K562 (cell line): ENCODE measurements around the gene CCDC93. TPM values are rescaled to one million over a fixed set of nuclear protein-coding genes. Genes with fewer than 3 reads are reported as not detected.

Source experiments
- ATAC-seq: fragments of 200-7000 bp; cut with Tn5 transposase; 3 replicates; pipeline ENCODE4 v1.9.1; 2020; ENCODE audit warnings: moderate library complexity
- BruUV-seq: library from RNA; stranded (reverse); fragments of 400-500 nt; replicated peaks from 2 replicates; lab custom pipeline; 2021; lab: Mats Ljungman, UMichigan
- CTCF ChIA-PET: fragments of 300-600 bp; formaldehyde crosslinking; extraction: SDS; loops from one replicate; lab custom pipeline; 2021; ENCODE audit warnings: low intra/inter-chr PET ratio; lab: Yijun Ruan, JAX
- POLR2A ChIA-PET: fragments of 300-600, 350-650 bp; sonication (Branson Sonifier 250); formaldehyde crosslinking; extraction: SDS; loops from one replicate; lab custom pipeline; 2021; ENCODE audit warnings: antibody characterized with exemption, inconsistent platforms; lab: Yijun Ruan, JAX
- DNase-seq, 4 experiments: peaks; one replicate each; pipeline versions ENCODE4 v3.0.0 to v3.0.0-alpha.2; 2011 to 2018; ENCODE audit warnings: low spot score in 3 of 4, mixed read lengths in 3 of 4; ENCODE audit errors: extremely low read depth in 1 of 4
- FAIRE-seq: peaks from 2 replicates; lab custom pipeline; 2011; peaks lifted over from hg19 to GRCh38; lab: Jason Lieb, UNC
- H2AFZ ChIP-seq: 2 replicates; pipeline ENCODE4 v1.6.0; 2011; ENCODE audit warnings: low read depth, low read length, control low read depth, inconsistent platforms
- H3K27ac ChIP-seq: fragments of 200-600 bp; 3 replicates; pipeline ENCODE4 v1.8.0; 2011; ENCODE audit warnings: low read depth, mild to moderate bottlenecking, control low read depth, inconsistent platforms, low read length, moderate library complexity, mixed read lengths; ENCODE audit errors: extremely low read depth
- H3K27me3 ChIP-seq, 2 experiments: fragments of 300-600 bp in 1 of 2; 2 replicates in 1 of 2; 3 replicates in 1 of 2; pipeline versions ENCODE4 v1.6.0 to v1.8.0; 2011; ENCODE audit warnings: inconsistent platforms in 2 of 2, low read length in 2 of 2, mild to moderate bottlenecking in 1 of 2, mixed read lengths in 1 of 2, moderate library complexity in 1 of 2; ENCODE audit not compliant: control insufficient read depth in 2 of 2, insufficient read depth in 2 of 2
- H3K36me3 ChIP-seq: fragments of 300-600 bp; 3 replicates; pipeline ENCODE4 v1.8.0; 2011; ENCODE audit warnings: mild to moderate bottlenecking, low read length, inconsistent platforms; ENCODE audit not compliant: control insufficient read depth, insufficient read depth
- H3K4me1 ChIP-seq, 2 experiments: fragments of 200-600 bp in 1 of 2; replicated peaks in 1 of 2; 2 replicates in 1 of 2; 3 replicates in 1 of 2; pipeline versions ENCODE4 v1.5.1 to v1.8.0; 2011; ENCODE audit warnings: inconsistent platforms in 2 of 2, low read length in 2 of 2, mild to moderate bottlenecking in 1 of 2, mixed read lengths in 1 of 2, moderate library complexity in 1 of 2; ENCODE audit not compliant: control insufficient read depth in 2 of 2, insufficient read depth in 2 of 2
- H3K4me2 ChIP-seq: 2 replicates; pipeline ENCODE4 v1.6.1; 2011; ENCODE audit warnings: low read length, control low read depth, inconsistent platforms, mixed read lengths; ENCODE audit not compliant: insufficient read depth
- H3K4me3 ChIP-seq: fragments of 200-600 bp; sonication (generic), shearing (Covaris generic); 2 replicates; pipeline ENCODE4 v1.5.1; 2016; ENCODE audit warnings: control low read depth, inconsistent platforms
- H3K79me2 ChIP-seq: fragments of 200-600 bp; 3 replicates; pipeline ENCODE4 v1.8.0; 2011; ENCODE audit warnings: low read length, inconsistent platforms; ENCODE audit not compliant: control insufficient read depth, insufficient read depth
- H3K9ac ChIP-seq, 2 experiments: 2 replicates each; pipeline versions ENCODE4 v1.6.0 to v1.6.1; 2011; ENCODE audit warnings: low read depth in 2 of 2, low read length in 2 of 2, control low read depth in 1 of 2, inconsistent platforms in 1 of 2, mild to moderate bottlenecking in 1 of 2, mixed read lengths in 1 of 2; ENCODE audit not compliant: insufficient read depth in 1 of 2
- H3K9me1 ChIP-seq: one replicate; pipeline ENCODE4 v1.6.0; 2011; ENCODE audit warnings: inconsistent platforms, mild to moderate bottlenecking, low read length, moderate library complexity; ENCODE audit not compliant: control insufficient read depth, insufficient read depth
- H3K9me3 ChIP-seq: replicated peaks from 2 replicates; pipeline ENCODE4 v1.5.1; 2011; ENCODE audit warnings: low read depth, low read length, inconsistent platforms; ENCODE audit not compliant: control insufficient read depth, insufficient read depth
- H4K20me1 ChIP-seq: replicated peaks from 2 replicates; pipeline ENCODE4 v1.6.1; 2011; ENCODE audit warnings: low read length, inconsistent platforms, mixed read lengths; ENCODE audit not compliant: control insufficient read depth, insufficient read depth
- ESRRA ChIP-seq: fragments of 450-650 bp; IDR thresholded peaks from 2 replicates; pipeline ENCODE4 v1.6.1; 2014; ENCODE audit warnings: low read depth, mild to moderate bottlenecking, moderate library complexity, borderline replicate concordance
- MAFG ChIP-seq: fragments of 450-650 bp; conservative IDR thresholded peaks from 2 replicates; pipeline ENCODE4 v1.6.1; 2016; ENCODE audit warnings: missing genetic modification characterization, missing compliant biosample characterization
- NBN ChIP-seq: fragments of 450-650 bp; IDR thresholded peaks from 2 replicates; pipeline ENCODE4 v1.6.1; 2016; ENCODE audit warnings: low read depth, mild to moderate bottlenecking
- SMAD3 ChIP-seq: fragments of 450-650 bp; formaldehyde crosslinking; conservative IDR thresholded peaks from 2 replicates; pipeline ENCODE4 v1.4.0; 2020; ENCODE audit warnings: mild to moderate bottlenecking
- STAT6 ChIP-seq: sonication (generic); formaldehyde crosslinking; IDR thresholded peaks from 2 replicates; pipeline ENCODE4 v1.8.1; 2023; ENCODE audit warnings: mild to moderate bottlenecking, missing genetic modification reagents
- TCF7 ChIP-seq: sonication (generic); IDR thresholded peaks from 2 replicates; pipeline ENCODE4 v1.6.1; 2016; ENCODE audit warnings: antibody characterized with exemption, borderline replicate concordance
- TSHZ1 ChIP-seq: fragments of 250-450 bp; sonication (Bioruptor Pico); IDR thresholded peaks from 2 replicates; pipeline ENCODE4 v1.4.0; 2020; ENCODE audit warnings: mild to moderate bottlenecking, moderate library complexity
- ZNF830 ChIP-seq: fragments of 250-450 bp; sonication (Bioruptor Pico); IDR thresholded peaks from 2 replicates; pipeline ENCODE4 v1.5.0; 2021; ENCODE audit warnings: mild to moderate bottlenecking
- WGBS: fragments of 100-300 bp; shearing (Covaris generic); methylation state at CpG from one replicate; pipeline ENCODE4 v1.1.6; 2016; ENCODE audit warnings: low coverage, mixed read lengths; ENCODE audit not compliant: insufficient coverage; ENCODE audit errors: missing lambda C conversion rate; 5-methylcytosine and 5-hydroxymethylcytosine counted together
- in situ Hi-C: fragments of 300-500 bp; cut with MboI; formaldehyde crosslinking; loops from 4 replicates; pipeline ENCODE4 v1.15.0; 2018; ENCODE audit warnings: inconsistent platforms, mixed read lengths
- intact Hi-C: fragments of 100-400 bp; cut with micrococcal nuclease; formaldehyde crosslinking; loops from 2 replicates; pipeline ENCODE4 v1.14.2; 2022
- polyA plus RNA-seq, 8 experiments: library from polyadenylated mRNA; depleted of rRNA in 4 of 8; stranded (reverse) in 5 of 8; unstranded in 3 of 8; fragments of >200 nt; fragmentation: Nextera tagmentation in 2 of 8; fragmentation: Illumina TruSeq in 1 of 8; extraction: Ambion mirVana in 2 of 8; extraction: Trizol in 1 of 8; gene quantifications; 2 replicates each; pipeline versions ENCODE4 v1.2.1 to v1.2.3, GENCODE V29; 2011 to 2014; ENCODE audit warnings: inconsistent platforms in 1 of 8, missing spikeins in 1 of 8
- total RNA-seq, 7 experiments: library from RNA; depleted of rRNA in 6 of 7; stranded (reverse); fragments of >200 nt in 6 of 7; fragmentation: Illumina TruSeq in 2 of 7; extraction: Trizol in 2 of 7; gene quantifications; 2 replicates each; pipeline versions ENCODE4 v1.2.1 to v1.2.3, GENCODE V29; 2011 to 2021; ENCODE audit warnings: low replicate concordance in 1 of 7
- TF ChIP-seq, protein P1 (sequence below): fragments of 200-800 bp; sonication (Bioruptor generic); IDR thresholded peaks from 2 replicates; pipeline ENCODE4 v1.6.1; 2017; ENCODE audit warnings: missing genetic modification characterization, missing compliant biosample characterization

The CCDC93 gene
- total and polyA plus RNA-seq, 9 of the 15 experiments (the other 6 are each of a cell fraction or from before 2014, with no cell fraction given), result 3.3 to 19.3 (median 12.4) TPM

DNA sequence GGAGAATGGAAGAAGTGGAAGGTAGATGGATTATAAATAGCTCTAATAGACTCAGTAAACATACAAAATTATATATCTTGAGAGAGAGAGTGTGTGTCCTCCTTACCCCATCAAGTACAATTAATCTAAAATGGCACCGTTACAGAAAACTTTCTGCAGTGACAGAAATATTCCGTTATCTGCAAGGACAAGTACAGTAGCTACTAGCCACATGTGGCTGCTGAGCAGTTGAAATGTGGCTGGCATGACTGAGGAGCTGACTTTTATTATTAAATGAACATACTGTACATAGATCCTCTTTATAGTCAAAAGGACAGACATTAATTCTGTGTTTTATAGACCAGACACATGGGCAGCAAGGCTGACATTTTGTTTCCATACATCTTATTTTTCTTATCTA lies 7.0 kb downstream of the CCDC93 start:
- FAIRE-seq, result no peak
- H3K9me1 ChIP-seq, result no peaks in the 10 kb centered on the region
- H3K36me3 ChIP-seq, result peaks cover 64% of the 10 kb centered on the region; the same call in 2 of the 3 replicates
- H2AFZ ChIP-seq, result no peak overlapping the region
- CTCF ChIA-PET, result no interaction called here
- no peak overlapping the region for H3K4me3 ChIP-seq
- H3K9ac ChIP-seq, result no peak overlapping the region
- peaks cover 20% of the 10 kb centered on the region for H3K79me2 ChIP-seq
- DNase-seq, result no peak
- BruUV-seq, result no TSS peak
- in situ Hi-C loops, result loop anchor here (10.0 kb wide), 1 partner anchor 182 kb away; no protein-coding TSS in a partner anchor
- no peak for TF ChIP-seq STAT6
- TF ChIP-seq NBN, result no peak
- TF ChIP-seq MAFG, result no peak
- no peak for TF ChIP-seq SMAD3
- TF ChIP-seq TSHZ1, result no peak
- TF ChIP-seq ZNF830 (CRISPR knock-in tag), result no peak
- no peak for TF ChIP-seq TCF7
- no peak for TF ChIP-seq ESRRA
- TF ChIP-seq, protein P1, sequence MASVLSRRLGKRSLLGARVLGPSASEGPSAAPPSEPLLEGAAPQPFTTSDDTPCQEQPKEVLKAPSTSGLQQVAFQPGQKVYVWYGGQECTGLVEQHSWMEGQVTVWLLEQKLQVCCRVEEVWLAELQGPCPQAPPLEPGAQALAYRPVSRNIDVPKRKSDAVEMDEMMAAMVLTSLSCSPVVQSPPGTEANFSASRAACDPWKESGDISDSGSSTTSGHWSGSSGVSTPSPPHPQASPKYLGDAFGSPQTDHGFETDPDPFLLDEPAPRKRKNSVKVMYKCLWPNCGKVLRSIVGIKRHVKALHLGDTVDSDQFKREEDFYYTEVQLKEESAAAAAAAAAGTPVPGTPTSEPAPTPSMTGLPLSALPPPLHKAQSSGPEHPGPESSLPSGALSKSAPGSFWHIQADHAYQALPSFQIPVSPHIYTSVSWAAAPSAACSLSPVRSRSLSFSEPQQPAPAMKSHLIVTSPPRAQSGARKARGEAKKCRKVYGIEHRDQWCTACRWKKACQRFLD, result no peak
- TF ChIP-seq, all 486 proteins: peak for 0
- intact Hi-C loops, result loop anchor here (5.0 kb wide), 1 partner anchor 535 kb away; no protein-coding TSS in a partner anchor
- Histone ChIP-seq H4K20me1 (peaks cover 10% of the 10 kb centered on the region; the same call in 1 of the 2 replicates), H3K27ac (no peak overlapping the region), H3K4me1 (peaks cover 0 to 5% of the 10 kb centered on the region in 2 experiments; a peak in 3 of 5 replicates), H3K4me2 (no peak overlapping the region), H3K9me3 (no peaks in the 10 kb centered on the region), H3K27me3 (no peaks in the 10 kb centered on the region)
- POLR2A ChIA-PET, result no interaction called here
- 76% methylated on average over 2 of the region's 2 CpGs for WGBS
- ATAC-seq, result no peak
